H1 (cell line): ENCODE results near the gene ERCC6L. TPM values are rescaled to one million over a fixed set of nuclear protein-coding genes. Genes with fewer than 3 reads are reported as not detected.

ENCODE experiments used
- CHD1 ChIP-seq: IDR thresholded peaks from 2 replicates; pipeline ENCODE4 v1.6.1; 2012; ENCODE audit warnings: low read depth, low read length, improper control_type of control experiment
- HDAC6 ChIP-seq: IDR thresholded peaks from one replicate; pipeline ENCODE4 v1.7.1; 2012; ENCODE audit warnings: low read depth, mild to moderate bottlenecking, inconsistent platforms, low read length, moderate library complexity
- RAD21 ChIP-seq, 2 experiments: IDR thresholded peaks in 1 of 2; conservative IDR thresholded peaks in 1 of 2; 2 replicates each; pipeline ENCODE4 v1.6.1; 2011; ENCODE audit warnings: low read depth in 2 of 2, low read length in 2 of 2, improper control_type of control experiment in 1 of 2, inconsistent platforms in 1 of 2, mild to moderate bottlenecking in 1 of 2, moderate library complexity in 1 of 2
- SAP30 ChIP-seq: fragments of 300-600 bp; sonication (generic); IDR thresholded peaks from 2 replicates; pipeline ENCODE4 v1.7.1; 2012; ENCODE audit warnings: low read length, moderate library complexity, mild to moderate bottlenecking, inconsistent platforms; ENCODE audit not compliant: insufficient read depth, insufficient replicate concordance
- polyA plus RNA-seq, 7 experiments: library from polyadenylated mRNA; depleted of rRNA in 3 of 7; stranded (reverse) in 5 of 7; unstranded in 2 of 7; fragments of >200 nt in 5 of 7; fragments of 200-250 nt in 2 of 7; gene quantifications; 1 replicate in 5 of 7; 2 replicates in 1 of 7; 4 replicates in 1 of 7; pipeline versions ENCODE4 v1.2.1 to v1.2.3, GENCODE V29; 2011 to 2013; ENCODE audit warnings: missing spikeins in 2 of 7, mixed read lengths in 2 of 7
- small RNA-seq: library from polyadenylated mRNA; stranded (forward); fragments of <200 nt; extraction: miRNeasy Mini kit (QIAGEN cat#:217004); gene quantifications from one replicate; pipeline ENCODE3, GENCODE V24; 2013; ENCODE audit not compliant: insufficient read depth
- total RNA-seq: library from RNA; stranded (reverse); fragmentation: NEBNext Ultra II Directional; extraction: Animal tissue kit (Norgen Biotek cat#: 25700); gene quantifications from 2 replicates; pipeline ENCODE4 v1.2.1, GENCODE V29; 2021

ERCC6L gene
- total and polyA plus RNA-seq, 2 of the 8 experiments (the other 6 are each of a cell fraction or from before 2014, with no cell fraction given) = 4.0 to 23.9 TPM

- no peak for TF ChIP-seq HDAC6
- no peak for TF ChIP-seq SAP30
- TF ChIP-seq RAD21 (IDR thresholded peaks at IDR 0.05 in 1 of 2, conservative IDR thresholded peaks at IDR 0.05 in 1 of 2; ENCODE audit: low read depth in 2 of 2, low read length in 2 of 2) = no peak
- no peak for TF ChIP-seq CHD1
Measured at GRCh38 chrX:72158773-72159172, 80.1 kb downstream of the ERCC6L start (continued).

Small RNA genes lying within 50 kb of the gene (small RNA-seq; reads per million reads assigned to genes)
- not detected for gene RF00019

Other genes starting within 250 kb of the ERCC6L start
- gene RTL5, start 107.1 kb downstream of the ERCC6L start, total RNA-seq = 1.9 TPM in 2 replicates
- 0.57 and 0.96 TPM in 2 replicates for gene RTL5, start 107.1 kb downstream of the ERCC6L start, polyA plus RNA-seq (2011; rRNA removed)
- gene PIN4, start 57.3 kb downstream of the ERCC6L start, total RNA-seq = 9.4 and 11.7 TPM in 2 replicates
- gene PIN4, start 57.3 kb downstream of the ERCC6L start, polyA plus RNA-seq (2011; rRNA removed) = 2.6 and 4.8 TPM in 2 replicates
- gene RPS4X, start 38.2 kb upstream of the ERCC6L start, total RNA-seq = 990 and 1,017 TPM in 2 replicates
- 767 and 1,330 TPM in 2 replicates for gene RPS4X, start 38.2 kb upstream of the ERCC6L start, polyA plus RNA-seq (2011; rRNA removed)
- gene CITED1, start 66.9 kb upstream of the ERCC6L start, total RNA-seq = 2.2 and 2.4 TPM in 2 replicates
- gene CITED1, start 66.9 kb upstream of the ERCC6L start, polyA plus RNA-seq (2011; rRNA removed) = 1.2 and 2.3 TPM in 2 replicates